ENCODE measurements around the gene RNF31.

Gene RNF31

GRCh38 chr14:24137529-24138395 lies 9.5 kb upstream of the RNF31 start:
- TF ChIP-seq TOX (CRISPR knock-in tag; IDR thresholded peaks at IDR 0.05; ENCODE audit: borderline replicate concordance), result no peak
- TF ChIP-seq ZC3H10 (CRISPR knock-in tag; IDR thresholded peaks at IDR 0.05), result no peak
- no peak for TF ChIP-seq BACH2 (CRISPR knock-in tag; IDR thresholded peaks at IDR 0.05; ENCODE audit: borderline replicate concordance)
- TF ChIP-seq ZNF8 (CRISPR knock-in tag; IDR thresholded peaks at IDR 0.05), result no peak
- TF ChIP-seq ESRRG (CRISPR knock-in tag; IDR thresholded peaks at IDR 0.05), result no peak
- no peak for TF ChIP-seq ZNF565 (CRISPR knock-in tag; conservative IDR thresholded peaks at IDR 0.05; ENCODE audit: low read depth)
- TF ChIP-seq OSR1 (CRISPR knock-in tag; IDR thresholded peaks at IDR 0.05), result no peak
- no peak for TF ChIP-seq ARNTL (CRISPR knock-in tag; IDR thresholded peaks at IDR 0.05; ENCODE audit: borderline replicate concordance, low read depth)
- no peak for TF ChIP-seq CSDC2 (CRISPR knock-in tag; IDR thresholded peaks at IDR 0.05)
- TF ChIP-seq TCF4 (CRISPR knock-in tag; IDR thresholded peaks at IDR 0.05; ENCODE audit: borderline replicate concordance), result no peak
- TF ChIP-seq SNAI2 (CRISPR knock-in tag; IDR thresholded peaks at IDR 0.05), result no peak
- TF ChIP-seq GLIS3 (CRISPR knock-in tag; IDR thresholded peaks at IDR 0.05), result no peak
- ATAC-seq, result no peak

GRCh38 chr14:24138396-24139271 lies 8.7 kb upstream of the RNF31 start:
- TF ChIP-seq ZNF565 (CRISPR knock-in tag; conservative IDR thresholded peaks at IDR 0.05; ENCODE audit: low read depth), result no peak
- no peak for TF ChIP-seq SNAI2 (CRISPR knock-in tag; IDR thresholded peaks at IDR 0.05)
- no peak for TF ChIP-seq GLIS3 (CRISPR knock-in tag; IDR thresholded peaks at IDR 0.05)
- TF ChIP-seq CSDC2 (CRISPR knock-in tag; IDR thresholded peaks at IDR 0.05), result no peak
- no peak for TF ChIP-seq CREB5 (CRISPR knock-in tag; IDR thresholded peaks at IDR 0.05; ENCODE audit: low read depth)
- TF ChIP-seq PATZ1 (CRISPR knock-in tag; IDR thresholded peaks at IDR 0.05; ENCODE audit: borderline replicate concordance), result no peak
- no peak for TF ChIP-seq ZNF8 (CRISPR knock-in tag; IDR thresholded peaks at IDR 0.05)
- TF ChIP-seq ISL1 (CRISPR knock-in tag; IDR thresholded peaks at IDR 0.05), result no peak
- TF ChIP-seq ZFP30 (CRISPR knock-in tag; IDR thresholded peaks at IDR 0.05), result no peak
- no peak for TF ChIP-seq ESRRG (CRISPR knock-in tag; IDR thresholded peaks at IDR 0.05)
- TF ChIP-seq ZFP3 (CRISPR knock-in tag; IDR thresholded peaks at IDR 0.05), result no peak
- no peak for TF ChIP-seq BACH2 (CRISPR knock-in tag; IDR thresholded peaks at IDR 0.05; ENCODE audit: borderline replicate concordance)
- TF ChIP-seq TOX (CRISPR knock-in tag; IDR thresholded peaks at IDR 0.05; ENCODE audit: borderline replicate concordance), result no peak
- TF ChIP-seq CSRNP3 (CRISPR knock-in tag; IDR thresholded peaks at IDR 0.05), result no peak
- no peak for ATAC-seq

- ATAC-seq, result no peak
- TF ChIP-seq ARNTL (CRISPR knock-in tag; IDR thresholded peaks at IDR 0.05; ENCODE audit: borderline replicate concordance, low read depth) (no peak), ZC3H10 (CRISPR knock-in tag; IDR thresholded peaks at IDR 0.05) (no peak), POU6F1 (CRISPR knock-in tag; IDR thresholded peaks at IDR 0.05; ENCODE audit: borderline replicate concordance, low read depth) (no peak), ZNF565 (CRISPR knock-in tag; conservative IDR thresholded peaks at IDR 0.05; ENCODE audit: low read depth) (no peak), CREB5 (CRISPR knock-in tag; IDR thresholded peaks at IDR 0.05; ENCODE audit: low read depth) (no peak), PPARA (CRISPR knock-in tag; IDR thresholded peaks at IDR 0.05; ENCODE audit: borderline replicate concordance) (no peak), RARB (CRISPR knock-in tag; IDR thresholded peaks at IDR 0.05) (no peak), TOX (CRISPR knock-in tag; IDR thresholded peaks at IDR 0.05; ENCODE audit: borderline replicate concordance) (no peak), ZNF70 (CRISPR knock-in tag; IDR thresholded peaks at IDR 0.05) (no peak), CSRNP3 (CRISPR knock-in tag; IDR thresholded peaks at IDR 0.05) (no peak), CSDC2 (CRISPR knock-in tag; IDR thresholded peaks at IDR 0.05) (no peak), BACH2 (CRISPR knock-in tag; IDR thresholded peaks at IDR 0.05; ENCODE audit: borderline replicate concordance) (no peak), ZFP30 (CRISPR knock-in tag; IDR thresholded peaks at IDR 0.05) (no peak), TCF4 (CRISPR knock-in tag; IDR thresholded peaks at IDR 0.05; ENCODE audit: borderline replicate concordance) (no peak)
These were observed 7.9 kb upstream of the RNF31 start for GRCh38 chr14:24139272-24139934.
